LNCaP clone FGC (cell line): ENCODE results near the gene COQ10B.
"Not testable (repeated sequence)": the region's sequence is repeated elsewhere in the genome, so short reads cannot be mapped to it uniquely, and the experiment has no call there.

Source experiments
- DNase-seq: peaks from one replicate; pipeline ENCODE4 v3.0.0-alpha.2; 2011; ENCODE audit warnings: low read depth
- H3K4me3 ChIP-seq: 2 replicates; pipeline ENCODE4 v1.5.1; 2011; ENCODE audit warnings: mild to moderate bottlenecking, low read depth, low read length, control low read depth
- TF ChIP-seq, protein P1 (sequence below): IDR thresholded peaks from 2 replicates; pipeline ENCODE4 v1.5.1; 2012; ENCODE audit warnings: mild to moderate bottlenecking; ENCODE audit not compliant: control insufficient read depth, insufficient read depth; ENCODE audit errors: extremely low read depth

COQ10B gene

DNA sequence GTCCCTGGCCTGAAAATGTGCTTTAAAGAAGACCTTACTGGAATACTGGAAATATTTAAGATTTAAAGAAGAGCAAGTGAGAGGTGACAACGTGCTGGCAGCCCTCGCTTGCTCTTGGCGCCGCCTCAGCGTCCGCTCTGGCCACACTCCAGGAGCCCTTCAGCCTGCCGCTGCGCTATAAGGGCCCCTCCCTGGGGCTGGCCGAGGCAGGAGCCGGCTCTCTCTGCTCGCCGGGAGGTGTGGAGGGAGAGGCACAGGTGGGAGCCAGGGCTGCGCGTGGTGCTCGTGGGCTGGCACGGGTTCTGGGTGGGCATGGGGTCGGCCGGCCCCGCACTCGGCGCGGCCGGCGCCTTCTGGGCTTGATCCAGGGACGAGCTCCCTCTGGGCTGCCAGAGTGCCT is 2.9 kb upstream of the COQ10B start:
- H3K4me3 ChIP-seq = no peak overlapping the region
- TF ChIP-seq, protein P1, sequence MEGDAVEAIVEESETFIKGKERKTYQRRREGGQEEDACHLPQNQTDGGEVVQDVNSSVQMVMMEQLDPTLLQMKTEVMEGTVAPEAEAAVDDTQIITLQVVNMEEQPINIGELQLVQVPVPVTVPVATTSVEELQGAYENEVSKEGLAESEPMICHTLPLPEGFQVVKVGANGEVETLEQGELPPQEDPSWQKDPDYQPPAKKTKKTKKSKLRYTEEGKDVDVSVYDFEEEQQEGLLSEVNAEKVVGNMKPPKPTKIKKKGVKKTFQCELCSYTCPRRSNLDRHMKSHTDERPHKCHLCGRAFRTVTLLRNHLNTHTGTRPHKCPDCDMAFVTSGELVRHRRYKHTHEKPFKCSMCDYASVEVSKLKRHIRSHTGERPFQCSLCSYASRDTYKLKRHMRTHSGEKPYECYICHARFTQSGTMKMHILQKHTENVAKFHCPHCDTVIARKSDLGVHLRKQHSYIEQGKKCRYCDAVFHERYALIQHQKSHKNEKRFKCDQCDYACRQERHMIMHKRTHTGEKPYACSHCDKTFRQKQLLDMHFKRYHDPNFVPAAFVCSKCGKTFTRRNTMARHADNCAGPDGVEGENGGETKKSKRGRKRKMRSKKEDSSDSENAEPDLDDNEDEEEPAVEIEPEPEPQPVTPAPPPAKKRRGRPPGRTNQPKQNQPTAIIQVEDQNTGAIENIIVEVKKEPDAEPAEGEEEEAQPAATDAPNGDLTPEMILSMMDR = no peak

DNA sequence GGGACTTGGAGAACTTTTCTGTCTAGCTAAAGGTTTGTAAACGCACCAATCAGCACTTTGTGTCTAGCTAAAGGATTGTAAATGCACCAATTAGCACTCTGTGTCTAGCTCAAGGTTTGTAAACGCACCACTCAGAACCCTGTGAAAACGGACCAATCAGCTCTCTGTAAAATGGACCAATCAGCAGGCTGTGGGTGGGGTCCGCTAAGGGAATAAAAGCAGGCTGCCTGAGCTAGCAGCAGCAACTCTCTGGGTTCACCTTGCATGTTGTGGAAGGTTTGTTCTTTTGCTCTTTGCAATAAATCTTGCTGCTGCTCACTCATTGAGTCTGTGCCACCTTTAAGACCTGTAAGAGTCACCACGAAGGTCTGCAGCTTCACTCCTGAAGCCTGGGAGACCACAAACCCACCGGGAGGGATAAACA is 2.4 kb upstream of the COQ10B start:
- DNase-seq, H3K4me3 ChIP-seq: not testable (repeated sequence)

More for the DNA sequence above, 2.9 kb upstream of the COQ10B start:
- DNase-seq = no peak

DNA sequence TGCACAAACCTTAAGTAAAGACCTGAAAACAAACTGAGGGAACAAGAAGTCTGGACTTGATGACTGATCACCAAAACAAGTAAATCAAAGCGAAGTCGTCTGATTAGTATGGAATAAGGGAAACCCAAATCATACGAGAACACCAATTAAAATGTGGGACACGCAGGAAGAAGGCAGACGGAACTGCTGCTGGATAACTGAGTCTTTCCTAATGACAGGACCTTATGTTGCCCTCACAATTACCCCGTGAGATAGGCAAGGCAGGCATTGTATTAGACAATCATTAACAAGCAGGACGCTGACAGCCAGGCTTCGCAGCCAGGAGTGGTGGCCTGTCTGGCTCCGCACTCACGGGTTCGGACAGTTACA is 614 bp upstream of the COQ10B start:
- TF ChIP-seq, protein P1 = no peak
- peak overlapping the region; percentile 97 for H3K4me3 ChIP-seq
- no peak for DNase-seq

DNA sequence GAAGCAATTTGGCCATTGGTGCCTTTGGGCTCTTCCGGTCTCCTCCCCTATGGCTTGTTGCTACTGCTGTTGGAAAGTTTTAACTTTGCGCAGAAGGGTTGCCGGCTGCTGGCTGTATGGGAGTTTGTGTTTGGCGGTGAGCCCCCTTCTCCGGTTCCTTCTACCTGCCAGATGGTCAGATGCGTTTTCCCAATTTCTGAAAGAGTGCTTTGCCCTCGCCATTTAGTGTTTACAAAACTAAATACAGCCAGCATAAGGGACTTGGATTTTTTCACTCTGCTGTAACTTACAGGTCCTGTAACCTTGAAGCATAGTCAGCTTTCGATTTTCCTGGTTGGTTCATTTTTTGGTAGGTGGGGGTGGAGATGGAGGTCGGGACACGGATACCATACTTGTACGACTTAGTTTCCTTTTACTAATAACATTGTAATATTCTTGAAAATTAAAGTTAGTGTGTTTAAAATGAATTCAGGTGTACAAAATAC is 604 bp downstream of the COQ10B start:
- H3K4me3 ChIP-seq = peak overlapping the region; percentile 97
- TF ChIP-seq, protein P1 = no peak
- DNase-seq = peak; percentile 78

DNA sequence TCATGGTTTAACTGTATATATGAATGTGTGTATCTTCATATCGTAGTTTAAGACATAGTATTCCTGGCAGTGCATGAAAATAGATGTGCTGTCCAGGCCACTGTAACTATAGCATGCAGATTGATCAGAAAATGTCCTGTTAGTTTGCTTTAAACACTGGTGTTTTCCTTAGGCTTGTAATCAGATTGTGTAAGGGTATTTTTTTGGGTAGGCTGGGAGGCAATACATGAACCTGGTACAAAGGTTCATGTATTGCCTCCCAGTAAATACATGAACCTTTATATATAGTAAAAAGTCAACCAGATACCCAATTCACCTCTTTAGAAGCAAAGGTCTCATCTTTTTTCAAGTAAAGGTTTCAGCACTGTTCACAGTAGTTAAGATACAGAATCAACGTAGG is 1.6 kb downstream of the COQ10B start:
- H3K4me3 ChIP-seq = peak overlapping the region; percentile 97
- TF ChIP-seq, protein P1 = no peak
- no peak for DNase-seq

DNA sequence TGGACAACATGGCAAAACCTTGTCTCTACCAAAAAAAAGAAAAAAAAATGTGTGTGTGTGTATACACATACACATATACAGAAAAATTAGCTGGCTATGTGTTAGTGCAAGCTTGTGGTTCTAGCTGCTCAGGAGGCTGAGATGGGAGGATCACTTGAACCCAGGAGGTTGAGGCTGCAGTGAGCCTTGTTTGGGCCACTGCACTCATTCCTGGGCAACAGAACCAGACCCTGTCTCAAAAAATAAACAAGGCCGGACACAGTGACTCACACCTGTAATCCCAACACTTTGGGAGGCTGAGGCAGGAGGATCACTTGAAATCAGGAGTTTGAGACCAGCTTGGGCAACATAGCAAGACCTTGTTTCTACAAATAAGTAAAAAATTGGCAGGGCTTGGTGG is 2.1 kb downstream of the COQ10B start:
- H3K4me3 ChIP-seq = peak overlapping the region; percentile 97
- DNase-seq = no peak
- TF ChIP-seq, protein P1 = no peak

DNA sequence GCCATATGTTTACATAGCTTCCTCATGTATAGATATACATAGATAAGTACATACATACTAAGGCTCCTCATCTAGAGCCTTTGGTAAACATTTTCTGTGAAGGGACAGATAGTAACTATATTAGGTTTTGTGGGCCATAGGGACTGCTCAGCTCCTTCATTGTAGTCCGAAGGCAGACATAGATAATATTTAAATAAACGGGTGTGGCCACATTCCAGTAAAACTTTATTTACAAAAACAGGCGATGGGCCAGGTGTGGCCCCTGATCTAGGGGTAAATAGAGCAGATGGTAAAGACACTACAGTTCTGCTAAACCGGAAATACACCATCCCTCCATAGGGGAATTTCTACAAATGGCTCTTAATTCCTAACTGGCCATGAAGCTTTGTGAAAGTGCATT is 7.3 kb downstream of the COQ10B start:
- no peak overlapping the region for H3K4me3 ChIP-seq
- TF ChIP-seq, protein P1 = no peak
- no peak for DNase-seq
